Measurements from ENCODE around the gene AVPR2.

Gene AVPR2

DNA sequence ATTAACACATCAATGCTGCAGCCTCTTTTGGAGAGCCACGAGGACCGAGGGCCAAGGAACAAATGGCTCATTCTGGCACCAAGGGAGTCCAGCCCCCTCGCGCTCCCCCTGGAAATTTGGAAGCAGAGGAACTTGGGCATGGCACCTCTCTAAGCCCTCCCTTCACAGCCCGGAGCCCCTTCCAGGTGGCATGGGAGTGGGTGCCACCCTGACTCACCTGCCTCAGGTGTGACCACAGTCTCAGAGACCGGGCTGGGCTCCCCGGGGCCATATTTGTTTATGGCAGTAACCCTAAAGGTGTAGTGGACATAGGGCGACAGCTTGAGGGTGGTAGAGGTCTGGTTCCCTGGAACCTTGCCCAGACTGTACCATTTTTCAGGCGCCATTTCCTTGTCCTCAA is 37.3 kb upstream of the AVPR2 start:
- TF ChIP-seq POLR2A (IDR thresholded peaks at IDR 0.05; ENCODE audit: low read length) (no peak), GATA1 (IDR thresholded peaks at IDR 0.05; ENCODE audit: low read depth, low read length) (no peak)
- DNase-seq: no peak

GRCh38 chrX:153867671-153868070 is 36.8 kb upstream of the AVPR2 start:
- DNase-seq: no peak
- no peak for TF ChIP-seq GATA1 (IDR thresholded peaks at IDR 0.05; ENCODE audit: low read depth, low read length)
- TF ChIP-seq POLR2A (IDR thresholded peaks at IDR 0.05; ENCODE audit: low read length): no peak

GRCh38 chrX:153868576-153869472 is 35.6 kb upstream of the AVPR2 start:
- DNase-seq: no peak
- TF ChIP-seq POLR2A (IDR thresholded peaks at IDR 0.05; ENCODE audit: low read length) (no peak), GATA1 (IDR thresholded peaks at IDR 0.05; ENCODE audit: low read depth, low read length) (no peak)

- TF ChIP-seq POLR2A (IDR thresholded peaks at IDR 0.05; ENCODE audit: low read length): no peak
Measured at GRCh38 chrX:153869473-153870287, 34.8 kb upstream of the AVPR2 start.

GRCh38 chrX:153870288-153870690 is 34.2 kb upstream of the AVPR2 start:
- DNase-seq: no peak
- TF ChIP-seq POLR2A (IDR thresholded peaks at IDR 0.05; ENCODE audit: low read length) (no peak), GATA1 (IDR thresholded peaks at IDR 0.05; ENCODE audit: low read depth, low read length) (no peak)

More at GRCh38 chrX:153869473-153870287, 34.8 kb upstream of the AVPR2 start:
- no peak for DNase-seq

DNA sequence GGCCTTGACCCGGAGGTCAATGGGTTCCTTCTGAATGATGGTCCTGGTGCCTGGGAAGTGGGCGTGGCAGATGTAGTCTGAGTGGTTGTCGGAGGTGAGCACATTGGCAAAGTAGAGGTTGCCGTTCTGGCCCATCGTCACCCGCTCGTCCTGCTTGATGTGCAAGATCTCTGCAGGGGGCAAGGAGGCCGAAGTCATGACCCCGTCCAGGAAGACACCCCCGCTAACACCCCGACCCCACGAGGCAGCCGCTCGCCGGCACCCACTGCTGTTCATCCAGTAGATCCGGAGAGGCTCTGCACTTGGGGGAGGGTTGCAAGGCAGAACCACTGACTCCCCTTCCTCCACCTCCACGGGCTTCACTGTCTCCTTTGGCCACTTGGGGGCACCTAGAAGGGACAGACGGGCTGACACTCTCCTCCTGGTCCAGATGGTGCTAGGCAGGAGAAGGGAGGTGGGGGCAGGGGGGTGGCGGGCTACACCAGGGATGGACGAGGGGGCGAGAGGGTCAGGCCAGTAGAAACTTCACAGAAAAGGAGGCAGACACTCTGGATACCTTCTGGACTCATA is 33.6 kb upstream of the AVPR2 start:
- no peak for TF ChIP-seq POLR2A (IDR thresholded peaks at IDR 0.05; ENCODE audit: low read length)
- TF ChIP-seq GATA1 (IDR thresholded peaks at IDR 0.05; ENCODE audit: low read depth, low read length): no peak

DNA sequence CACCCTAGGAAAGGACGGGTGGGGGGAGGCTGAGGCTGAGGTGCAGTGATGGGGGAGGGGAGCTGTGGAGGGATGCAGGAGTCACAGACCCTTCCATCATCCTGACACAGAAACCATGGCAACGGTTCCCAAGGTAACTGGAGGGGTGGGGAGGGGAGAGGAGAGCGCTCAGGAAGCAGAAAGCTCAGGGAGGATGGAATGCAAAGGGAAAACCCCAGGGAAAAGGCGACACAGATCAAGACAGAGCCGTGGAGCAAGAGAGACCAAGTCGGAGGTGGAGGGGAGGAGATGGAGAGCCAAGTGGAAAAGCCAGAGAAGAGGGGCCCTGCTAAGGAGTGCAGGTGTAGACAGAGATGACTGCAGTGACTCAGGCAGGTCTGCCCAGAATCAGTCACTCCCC is 33.0 kb upstream of the AVPR2 start:
- DNase-seq: no peak
- TF ChIP-seq POLR2A (IDR thresholded peaks at IDR 0.05; ENCODE audit: low read length): no peak
- TF ChIP-seq GATA1 (IDR thresholded peaks at IDR 0.05; ENCODE audit: low read depth, low read length): no peak

More for the DNA sequence above, 33.6 kb upstream of the AVPR2 start:
- no peak for DNase-seq

GRCh38 chrX:153871946-153872878 is 32.3 kb upstream of the AVPR2 start:
- TF ChIP-seq POLR2A (IDR thresholded peaks at IDR 0.05; ENCODE audit: low read length) (no peak), GATA1 (IDR thresholded peaks at IDR 0.05; ENCODE audit: low read depth, low read length) (no peak)

GRCh38 chrX:153873282-153874084 is 31.0 kb upstream of the AVPR2 start:
- DNase-seq: no peak
- TF ChIP-seq GATA1 (IDR thresholded peaks at IDR 0.05; ENCODE audit: low read depth, low read length) (no peak), POLR2A (IDR thresholded peaks at IDR 0.05; ENCODE audit: low read length) (no peak)

More at GRCh38 chrX:153871946-153872878, 32.3 kb upstream of the AVPR2 start:
- DNase-seq: no peak

DNA sequence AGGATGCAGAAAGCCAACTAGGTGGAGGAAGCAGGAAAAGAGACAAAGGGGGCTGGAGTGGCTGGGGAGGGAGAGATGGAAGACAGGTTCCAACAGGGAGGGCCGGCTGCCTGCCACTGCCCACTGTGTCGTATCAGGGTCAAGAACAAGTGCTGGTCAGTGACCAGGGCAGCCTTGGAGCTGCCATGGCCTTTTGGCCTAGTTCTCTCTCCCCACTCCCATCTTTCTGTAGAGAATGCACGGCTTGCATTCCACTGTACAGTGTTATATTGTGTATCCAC is 30.4 kb upstream of the AVPR2 start:
- TF ChIP-seq POLR2A (IDR thresholded peaks at IDR 0.05; ENCODE audit: low read length): no peak
- TF ChIP-seq GATA1 (IDR thresholded peaks at IDR 0.05; ENCODE audit: low read depth, low read length): no peak
- DNase-seq: no peak

- TF ChIP-seq POLR2A (IDR thresholded peaks at IDR 0.05; ENCODE audit: low read length): no peak
- no peak for TF ChIP-seq GATA1 (IDR thresholded peaks at IDR 0.05; ENCODE audit: low read depth, low read length)
- peak in 1 of 2 experiments; percentile 6 for DNase-seq
Measured at GRCh38 chrX:153874366-153875125, 29.9 kb upstream of the AVPR2 start.
